ENCODE measurements around the gene CDH4.

DNA sequence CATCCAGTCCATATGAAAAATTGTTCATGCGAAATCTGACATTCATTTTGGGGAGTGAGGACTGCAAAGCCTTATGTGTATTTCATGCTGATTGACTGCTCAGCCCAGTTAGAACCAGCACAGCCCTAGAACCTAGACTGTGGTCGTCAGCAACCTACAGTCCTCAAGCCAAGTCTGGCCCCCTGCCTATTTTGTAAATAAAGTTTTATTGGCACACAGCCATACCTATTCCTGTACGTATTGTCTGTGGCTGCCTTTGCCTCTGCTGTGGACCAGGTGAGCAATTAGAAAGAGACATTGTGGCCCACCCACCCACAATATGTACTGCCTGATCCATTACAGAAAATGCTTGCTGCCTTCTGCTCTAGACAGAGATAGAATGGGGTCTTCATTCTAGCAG, 422.6 kb downstream of the CDH4 start:
- TF ChIP-seq, protein P1, sequence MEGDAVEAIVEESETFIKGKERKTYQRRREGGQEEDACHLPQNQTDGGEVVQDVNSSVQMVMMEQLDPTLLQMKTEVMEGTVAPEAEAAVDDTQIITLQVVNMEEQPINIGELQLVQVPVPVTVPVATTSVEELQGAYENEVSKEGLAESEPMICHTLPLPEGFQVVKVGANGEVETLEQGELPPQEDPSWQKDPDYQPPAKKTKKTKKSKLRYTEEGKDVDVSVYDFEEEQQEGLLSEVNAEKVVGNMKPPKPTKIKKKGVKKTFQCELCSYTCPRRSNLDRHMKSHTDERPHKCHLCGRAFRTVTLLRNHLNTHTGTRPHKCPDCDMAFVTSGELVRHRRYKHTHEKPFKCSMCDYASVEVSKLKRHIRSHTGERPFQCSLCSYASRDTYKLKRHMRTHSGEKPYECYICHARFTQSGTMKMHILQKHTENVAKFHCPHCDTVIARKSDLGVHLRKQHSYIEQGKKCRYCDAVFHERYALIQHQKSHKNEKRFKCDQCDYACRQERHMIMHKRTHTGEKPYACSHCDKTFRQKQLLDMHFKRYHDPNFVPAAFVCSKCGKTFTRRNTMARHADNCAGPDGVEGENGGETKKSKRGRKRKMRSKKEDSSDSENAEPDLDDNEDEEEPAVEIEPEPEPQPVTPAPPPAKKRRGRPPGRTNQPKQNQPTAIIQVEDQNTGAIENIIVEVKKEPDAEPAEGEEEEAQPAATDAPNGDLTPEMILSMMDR (optimal IDR thresholded peaks at IDR 0.05 in 1 of 3, IDR thresholded peaks at IDR 0.05 in 1 of 3, conservative IDR thresholded peaks at IDR 0.05 in 1 of 3; ENCODE audit: extremely low read depth in 1 of 3, insufficient read depth in 2 of 3, low read length in 3 of 3), result no peak
- no peak for TF ChIP-seq EZH2 (IDR thresholded peaks at IDR 0.05; ENCODE audit: low read length)

All from keratinocyte (primary cell).